GM21367 (cell line): ENCODE measurements around the gene TBC1D2B.

Experiments
- ATAC-seq: cut with Tn5 transposase; IDR thresholded peaks from one replicate; pipeline ENCODE4 v1.9.1; 2021; ENCODE audit not compliant: unreplicated experiment

TBC1D2B gene

DNA sequence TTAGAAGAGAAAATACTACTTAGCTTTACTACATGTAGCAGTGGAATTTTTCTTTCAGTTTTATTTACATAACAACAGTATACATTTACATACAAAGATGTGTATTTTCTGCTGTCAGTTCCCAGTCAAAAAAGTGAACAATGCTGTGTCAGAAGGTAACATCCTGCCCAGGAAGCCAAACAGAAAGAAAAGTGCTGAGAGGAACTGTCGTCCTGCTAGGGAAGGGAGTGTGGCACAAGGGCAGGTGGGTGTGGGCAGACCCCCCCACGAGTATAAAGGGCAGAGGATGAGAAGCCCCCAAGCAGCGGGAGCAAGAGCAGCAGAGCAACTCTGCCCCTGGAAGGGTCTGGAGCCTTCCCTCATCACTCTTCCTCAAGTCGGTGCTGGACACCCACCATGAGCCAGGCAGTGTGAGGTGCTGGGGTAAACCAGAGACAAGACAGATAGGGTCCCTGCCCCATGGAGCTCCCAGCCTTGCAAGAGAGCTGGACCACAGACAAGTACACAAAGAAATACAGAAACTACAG is 39.7 kb downstream of the TBC1D2B start:
- no peak for ATAC-seq

DNA sequence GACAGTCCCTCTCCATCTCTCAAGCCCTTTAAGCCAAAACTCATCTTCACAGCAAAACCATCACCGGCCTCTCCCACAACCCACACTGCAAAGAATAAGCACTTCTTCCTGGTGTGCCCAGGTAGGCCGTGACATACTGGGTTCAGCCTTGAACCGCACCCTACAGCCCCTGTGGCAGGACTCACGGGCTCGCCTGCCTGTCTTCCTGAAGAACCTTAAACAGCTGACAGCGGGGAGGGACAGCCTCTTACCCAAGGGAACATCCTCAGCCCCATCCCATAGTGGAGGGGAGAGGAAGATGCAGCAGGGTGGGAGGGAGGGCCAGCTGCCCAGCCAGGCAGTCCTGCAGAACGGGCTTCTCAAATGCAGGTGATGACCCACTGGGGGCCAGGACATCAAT is 40.2 kb downstream of the TBC1D2B start:
- no peak for ATAC-seq

DNA sequence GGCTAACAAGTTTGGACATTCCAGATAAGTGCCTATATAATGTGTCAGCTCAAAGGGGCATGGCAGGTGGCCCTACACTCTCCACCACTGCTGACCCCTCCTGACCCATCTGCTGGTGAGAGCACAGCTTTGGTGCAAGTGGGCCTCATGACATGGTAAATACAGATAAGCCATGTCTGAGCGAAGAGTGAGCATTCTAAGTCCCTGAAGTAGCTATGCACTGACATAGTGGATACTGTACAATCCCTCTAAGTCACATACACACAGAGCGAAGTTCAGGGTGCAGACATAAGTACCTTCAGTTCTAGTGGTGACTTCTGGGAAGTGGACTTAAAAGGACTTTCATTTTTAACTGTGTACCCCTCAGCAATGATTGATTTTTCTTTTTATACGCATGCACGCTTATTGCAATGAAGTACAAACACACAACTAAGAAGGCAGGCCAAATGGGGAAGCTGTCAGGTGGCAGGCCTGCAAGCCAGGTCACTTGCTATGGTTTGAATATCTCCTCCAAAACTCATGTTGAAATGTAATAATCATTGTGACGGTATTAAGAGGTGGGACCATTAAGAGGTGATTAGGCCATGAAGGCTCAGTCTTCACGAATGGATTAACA is 41.5 kb downstream of the TBC1D2B start:
- no peak for ATAC-seq

DNA sequence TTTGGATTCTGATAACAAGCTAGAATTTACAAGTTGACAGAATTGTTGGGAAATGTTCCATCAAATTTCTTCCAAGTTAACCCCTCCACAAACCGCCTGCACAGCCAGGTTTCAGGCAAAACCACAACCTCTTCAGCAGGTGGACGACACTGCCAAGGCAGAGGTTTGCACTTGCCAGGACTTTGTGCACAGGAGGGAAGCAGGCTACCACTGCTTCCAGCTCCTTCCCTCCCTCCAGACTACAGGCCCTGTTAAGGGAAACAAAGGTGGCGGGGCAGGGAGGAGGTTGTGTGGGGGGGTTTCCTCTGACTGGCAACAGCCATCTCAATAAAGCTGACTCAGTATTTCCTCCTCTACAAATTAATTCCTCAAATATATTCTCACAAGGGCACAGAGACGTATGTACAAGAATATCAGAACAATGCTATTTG is 42.2 kb downstream of the TBC1D2B start:
- no peak for ATAC-seq

DNA sequence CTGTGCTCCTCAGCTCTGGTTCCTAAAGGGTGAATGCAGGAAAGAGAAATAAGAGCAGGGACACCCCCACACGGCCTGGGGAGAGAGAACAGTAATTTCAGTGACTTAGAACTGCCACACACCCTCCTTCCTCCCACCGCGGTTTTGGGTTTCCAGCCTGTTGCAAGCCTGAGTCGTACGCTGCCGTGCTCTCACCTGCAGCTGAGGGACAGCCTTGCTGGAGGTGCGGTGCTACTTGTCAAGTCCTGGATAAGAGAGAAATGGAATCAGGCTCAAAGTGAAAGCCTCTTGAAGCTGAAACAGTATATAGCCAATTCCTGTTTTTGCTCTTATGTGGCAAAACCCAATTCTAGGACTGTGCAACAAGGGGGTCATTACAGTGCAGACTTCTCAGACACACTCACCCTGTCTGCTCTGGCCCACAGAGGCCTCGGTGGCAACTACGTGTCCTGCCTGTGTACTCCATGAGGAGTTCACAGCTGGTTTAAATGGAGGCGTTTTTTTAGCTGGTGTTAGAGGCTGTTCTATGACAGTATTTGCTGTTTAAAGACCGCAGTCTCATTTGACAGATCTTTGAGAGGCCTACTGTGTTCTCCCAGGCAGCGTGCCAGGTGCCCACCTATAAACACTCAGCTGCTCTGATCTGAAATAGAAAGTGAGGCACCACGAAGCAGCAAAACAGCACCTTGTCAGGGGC is 42.9 kb downstream of the TBC1D2B start:
- ATAC-seq, result peak; percentile 56

DNA sequence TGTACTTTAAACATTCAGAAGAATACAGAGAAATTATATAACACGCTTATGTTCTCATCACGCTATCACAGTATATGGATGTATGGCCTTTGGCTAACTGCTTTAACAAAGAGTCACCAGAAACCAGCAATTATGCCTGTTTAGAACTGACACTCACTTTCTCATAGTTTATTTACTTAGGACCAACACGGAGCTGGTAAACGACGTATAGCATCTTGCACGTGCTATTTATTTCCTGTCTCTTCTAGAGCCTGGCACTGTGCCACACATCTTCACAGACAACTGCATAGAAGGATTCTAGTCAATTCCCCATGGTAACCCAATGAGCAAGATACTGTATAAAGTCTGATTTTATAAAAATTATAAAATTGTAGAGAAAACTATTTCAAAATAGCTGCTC is 43.6 kb downstream of the TBC1D2B start:
- no peak for ATAC-seq

DNA sequence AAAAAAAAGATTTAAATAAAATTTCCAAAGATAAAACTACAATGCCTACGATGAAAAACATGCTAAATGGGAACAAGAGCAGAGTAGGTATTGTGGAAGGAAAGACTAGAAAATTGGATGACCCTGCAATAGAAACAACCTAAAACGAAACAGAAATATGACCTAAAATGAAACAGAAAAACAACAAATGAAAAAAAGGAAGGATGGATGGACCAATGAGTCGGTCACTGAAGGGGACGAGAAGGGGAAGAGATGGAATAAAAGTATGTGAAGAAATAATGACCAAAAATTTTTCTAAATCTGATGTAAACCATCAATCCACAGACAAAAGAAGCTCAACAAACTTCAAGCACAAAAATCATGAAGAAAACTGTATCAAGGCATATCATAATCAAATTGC is 44.8 kb downstream of the TBC1D2B start:
- no peak for ATAC-seq

DNA sequence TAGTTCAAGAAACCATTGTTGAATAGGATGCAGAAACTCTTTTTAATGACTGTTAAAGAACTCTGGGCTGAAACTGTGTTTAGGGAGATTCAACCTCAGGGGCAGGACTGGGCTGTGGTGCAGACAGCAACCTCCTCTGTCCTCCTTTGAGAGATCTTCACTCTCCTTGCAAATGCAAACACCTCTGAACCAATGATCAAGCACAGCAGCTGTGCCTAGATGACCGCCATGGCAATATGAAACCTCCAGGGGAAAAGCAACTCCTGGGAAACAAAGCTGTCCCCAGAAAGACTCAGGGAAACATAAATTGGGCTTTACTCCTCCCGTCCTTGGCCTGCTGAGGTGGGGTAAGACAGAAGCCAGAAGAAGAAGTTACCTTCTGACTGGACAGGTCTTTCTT is 52.6 kb downstream of the TBC1D2B start:
- no peak for ATAC-seq

DNA sequence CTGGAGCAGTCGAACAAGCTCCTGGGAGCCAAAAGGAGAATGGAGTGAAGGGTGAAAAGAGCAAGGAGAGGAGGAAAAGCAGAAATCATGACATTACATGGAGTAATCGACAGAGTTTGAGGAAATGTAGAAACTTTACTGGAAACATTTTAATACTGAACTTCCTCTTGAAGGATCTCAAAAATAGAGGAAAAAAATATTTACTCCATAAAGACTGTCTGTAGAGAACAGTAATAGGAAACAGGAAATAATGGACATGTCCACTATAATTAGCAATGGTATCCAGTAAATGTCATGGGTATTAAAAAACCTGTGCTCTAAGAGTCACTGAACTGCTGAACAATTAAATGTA is 53.0 kb downstream of the TBC1D2B start:
- ATAC-seq, result no peak

DNA sequence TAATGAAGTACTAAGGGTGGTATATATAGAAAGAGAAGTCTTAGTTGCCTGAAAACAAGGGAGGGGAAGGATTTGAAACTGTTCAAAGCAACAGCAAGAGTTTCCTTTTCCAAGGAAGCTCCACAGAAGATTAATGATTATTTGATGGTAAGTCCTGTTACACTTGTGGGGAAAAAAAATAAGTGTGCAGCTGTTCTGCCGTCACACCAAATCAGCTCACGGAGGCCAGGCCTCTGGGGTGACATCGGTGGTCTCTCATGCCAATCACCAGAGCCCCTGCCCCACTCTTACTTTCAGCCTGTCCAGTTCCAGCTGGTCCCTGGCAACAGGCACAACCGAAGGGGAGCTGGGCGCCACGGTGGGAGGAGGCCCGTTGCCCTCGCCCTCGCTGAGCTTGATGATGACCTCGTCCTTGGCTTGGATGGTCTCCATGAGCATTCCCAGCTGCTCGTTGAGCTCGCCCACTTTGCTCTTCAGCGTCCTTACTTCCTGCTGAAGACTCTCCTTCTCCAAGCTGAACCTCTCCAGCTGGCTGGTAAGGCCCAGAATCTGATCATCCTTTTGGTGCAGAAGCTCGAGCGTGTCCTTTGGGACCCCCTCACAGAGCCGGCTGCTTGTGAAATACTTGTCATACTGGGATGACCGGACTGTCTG is 53.5 kb downstream of the TBC1D2B start:
- no peak for ATAC-seq

DNA sequence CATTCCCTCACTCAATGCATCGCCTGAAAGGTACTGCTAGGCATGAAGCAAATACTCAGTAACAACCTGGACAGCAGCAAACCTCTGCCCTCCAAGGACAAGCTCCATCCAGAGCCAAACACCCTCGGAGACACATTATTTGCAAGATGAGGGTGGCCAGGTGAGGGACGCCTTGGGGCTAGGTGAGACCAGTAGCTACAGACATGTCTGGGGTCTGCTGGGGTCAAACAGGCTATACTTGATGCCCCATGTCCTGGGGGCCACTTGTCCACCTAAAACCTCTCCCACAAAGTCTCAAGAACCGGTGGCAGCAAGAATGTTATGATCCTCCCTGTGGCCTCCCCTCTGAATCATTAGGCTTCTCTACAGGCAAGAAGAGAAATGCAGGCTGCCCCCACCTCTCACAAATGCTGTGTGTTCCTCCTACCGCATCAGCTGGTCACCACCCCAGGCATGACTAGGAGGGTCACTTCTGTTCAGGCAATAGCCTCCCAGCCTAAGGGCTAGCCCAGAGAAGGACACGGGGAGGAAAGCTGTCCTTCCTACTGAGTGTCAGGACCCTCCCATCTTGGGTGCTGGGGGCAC is 54.3 kb downstream of the TBC1D2B start:
- ATAC-seq, result no peak

DNA sequence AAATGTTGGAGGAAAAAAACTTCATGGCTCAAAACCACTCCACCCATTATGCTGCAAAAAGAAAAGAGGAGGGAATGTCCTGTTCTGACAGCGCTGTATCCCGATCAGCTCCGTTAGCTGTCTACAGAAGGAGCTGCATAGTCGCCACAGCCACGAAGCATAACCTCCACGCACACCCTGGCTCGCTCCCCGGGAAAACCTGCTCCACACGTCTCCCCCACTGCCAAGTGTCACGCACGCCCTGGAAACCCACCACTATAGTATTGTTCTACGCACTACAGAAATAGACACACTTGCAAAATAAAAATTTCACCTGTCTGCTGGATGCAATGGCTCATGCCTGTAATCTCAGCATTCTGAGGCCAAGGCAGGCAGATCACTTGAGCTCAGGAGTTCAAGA is 55.8 kb downstream of the TBC1D2B start:
- no peak for ATAC-seq

DNA sequence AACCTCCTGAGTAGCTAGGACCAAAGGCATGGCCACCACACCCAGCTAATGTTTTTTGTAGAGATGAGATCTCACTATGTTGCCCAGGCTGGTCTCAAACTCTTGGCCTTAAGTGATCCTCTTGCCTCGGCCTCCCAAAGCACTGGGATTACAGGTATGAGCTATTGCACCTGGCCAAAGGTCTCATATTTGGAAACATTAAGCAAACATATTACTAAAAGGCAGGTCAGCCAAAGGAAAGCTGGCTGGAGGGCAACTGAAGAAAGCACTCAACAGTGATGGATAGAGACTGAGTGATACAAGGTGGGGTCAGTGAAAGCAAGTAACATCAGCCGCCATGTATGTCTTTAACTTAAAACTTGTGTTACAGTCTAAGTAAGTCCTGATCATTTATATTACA is 57.5 kb downstream of the TBC1D2B start:
- ATAC-seq, result no peak

DNA sequence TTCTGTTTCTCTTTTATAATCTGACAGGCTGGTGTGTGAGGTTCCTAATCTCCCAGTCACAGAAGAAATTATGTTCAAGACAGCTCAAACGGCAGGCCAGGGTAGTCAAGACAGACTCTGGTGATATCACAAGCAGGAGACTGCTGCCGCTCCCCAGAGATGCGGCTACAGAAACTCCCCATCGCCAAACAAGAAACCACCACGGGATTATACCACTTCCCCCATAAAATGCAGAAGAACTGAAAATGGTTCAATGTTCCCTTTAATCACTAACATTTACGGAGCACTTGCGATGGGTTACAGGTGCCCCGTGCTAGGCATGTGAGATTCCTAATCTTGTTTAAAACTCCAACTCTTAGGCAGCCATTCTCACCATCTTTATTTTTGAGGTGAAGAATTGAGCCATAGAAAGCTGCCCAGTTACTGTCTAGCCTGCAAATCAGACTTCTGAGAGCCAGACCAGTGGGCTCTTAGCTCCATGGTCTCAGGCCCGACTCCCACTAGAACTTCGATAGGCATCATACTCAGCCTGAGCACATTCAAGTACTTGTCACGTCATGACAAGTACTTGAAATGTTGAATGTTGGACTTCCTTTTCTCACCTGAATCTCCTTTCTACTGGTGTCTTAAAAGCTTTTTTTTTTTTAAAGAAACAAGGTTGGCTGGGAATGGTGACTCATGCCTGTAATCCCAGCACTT is 58.4 kb downstream of the TBC1D2B start:
- ATAC-seq, result no peak

DNA sequence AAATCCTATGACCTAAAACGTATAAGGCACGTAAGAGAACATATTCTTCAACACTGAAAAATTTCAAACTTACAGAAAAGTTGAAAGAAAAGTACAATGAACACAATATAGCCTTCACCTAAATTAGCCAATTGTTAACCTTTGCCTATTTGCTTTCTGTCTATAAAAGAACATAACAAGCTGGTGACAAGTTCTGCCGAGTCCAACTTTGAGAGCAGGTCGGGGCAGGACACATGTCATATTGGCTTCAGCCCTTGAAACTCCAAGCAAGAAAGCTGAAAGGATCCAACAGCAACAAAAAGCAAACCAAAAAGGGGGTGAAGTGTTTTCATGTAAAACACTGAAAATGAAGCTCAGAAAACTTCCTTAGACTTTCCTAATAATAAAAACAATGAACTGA is 59.1 kb downstream of the TBC1D2B start:
- ATAC-seq, result no peak

DNA sequence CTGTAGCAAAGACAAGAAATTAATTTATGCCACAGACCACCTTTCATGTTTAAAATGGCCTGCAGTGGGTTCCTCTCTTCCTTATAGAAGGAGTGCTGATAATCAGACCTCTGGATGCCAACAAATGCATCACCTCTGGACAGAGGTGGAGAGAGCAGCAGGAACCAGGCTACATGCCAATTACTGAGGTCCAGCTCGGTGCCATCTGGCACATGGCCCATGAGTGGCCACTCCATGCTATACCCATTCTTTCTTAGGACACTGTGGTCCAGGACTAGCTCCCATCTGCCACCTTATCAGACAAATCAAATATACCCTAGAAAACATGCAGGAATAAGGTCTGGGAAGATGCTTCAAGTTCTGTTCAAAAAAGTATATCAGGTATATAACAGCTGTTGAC is 60.7 kb downstream of the TBC1D2B start:
- no peak for ATAC-seq

DNA sequence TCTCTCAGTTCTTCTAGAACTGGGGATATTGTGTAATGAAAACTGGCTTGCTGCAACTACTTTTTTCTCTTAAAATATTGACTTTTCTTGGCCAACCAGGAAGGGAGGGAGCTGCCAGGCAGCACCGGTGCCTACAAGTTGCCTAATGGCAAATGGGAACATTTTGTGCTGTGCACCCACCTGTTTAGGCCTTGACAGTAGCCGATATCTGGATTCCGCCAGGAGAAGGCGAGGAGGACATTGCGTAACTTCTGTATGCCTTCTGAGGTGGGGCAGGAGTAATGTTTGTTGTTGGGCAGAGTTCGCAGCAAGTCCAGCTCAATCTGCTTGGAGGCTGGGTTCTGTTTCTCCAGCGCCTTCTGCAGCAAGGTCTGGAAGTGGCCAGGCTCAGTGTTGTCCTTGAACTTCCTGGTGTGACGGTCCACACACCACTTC is 64.9 kb downstream of the TBC1D2B start:
- ATAC-seq, result no peak

DNA sequence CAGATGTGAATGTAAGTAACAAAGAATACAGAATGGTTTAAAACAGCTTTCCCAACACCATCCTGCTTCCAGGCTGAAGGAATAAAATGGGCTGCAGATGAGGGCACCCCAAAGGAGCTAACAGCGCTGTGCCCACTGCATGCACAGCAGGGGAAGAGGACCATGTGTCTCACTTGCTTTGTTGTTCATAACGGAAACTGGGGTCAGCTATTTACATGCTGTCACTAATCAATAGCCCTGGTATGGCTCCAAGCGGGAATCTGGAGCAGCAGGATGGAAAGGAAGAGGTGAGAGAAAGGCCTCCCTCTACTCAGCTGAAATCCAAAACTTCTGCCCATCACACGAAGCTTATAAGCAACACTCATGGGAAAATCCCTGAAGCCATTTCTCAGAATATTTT is 67.4 kb downstream of the TBC1D2B start:
- ATAC-seq, result no peak

DNA sequence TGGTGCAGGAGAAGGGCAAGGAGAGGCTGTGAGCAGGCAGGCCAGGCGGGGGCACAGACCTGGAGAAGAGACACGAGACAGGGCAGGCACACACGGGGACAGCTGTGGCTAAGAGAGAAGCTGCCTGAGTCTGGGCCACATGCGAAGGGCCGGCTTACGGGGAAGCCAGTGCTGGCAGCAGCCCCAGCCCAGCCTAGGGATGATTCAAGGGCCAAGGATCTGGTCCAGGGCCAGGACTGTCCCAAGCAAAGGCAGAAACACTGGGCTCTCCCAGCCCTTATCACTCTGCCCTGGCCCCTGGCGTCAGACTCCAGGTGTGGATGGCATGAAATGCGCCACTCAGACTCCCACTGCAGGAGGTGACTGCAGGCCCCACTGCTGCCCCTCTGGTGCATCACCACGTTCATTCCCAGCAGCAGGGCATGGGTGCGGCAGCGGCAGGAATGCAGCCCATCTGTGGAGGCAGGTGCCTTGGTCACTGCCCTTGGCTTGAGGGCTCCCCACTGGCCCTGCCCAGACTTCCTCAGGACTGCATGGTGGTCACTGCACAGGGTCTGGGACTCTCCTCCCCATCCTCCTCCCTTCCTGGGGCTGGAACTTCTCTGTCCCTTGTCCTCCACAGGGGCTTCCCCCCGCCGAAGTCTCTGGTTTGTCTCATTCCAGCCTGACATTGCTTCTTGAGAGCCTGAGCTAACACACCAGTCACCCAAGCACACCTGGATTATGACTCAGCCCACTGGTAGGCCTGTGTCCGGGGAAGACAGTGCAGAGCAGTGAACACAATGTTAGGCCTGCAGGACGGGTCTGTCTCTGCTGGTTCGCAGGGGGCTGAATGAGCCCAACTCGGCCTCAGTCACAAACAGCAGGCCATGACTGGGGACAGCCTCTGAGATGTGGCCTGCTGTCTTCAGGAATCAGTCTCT is 69.3 kb downstream of the TBC1D2B start:
- ATAC-seq, result no peak

DNA sequence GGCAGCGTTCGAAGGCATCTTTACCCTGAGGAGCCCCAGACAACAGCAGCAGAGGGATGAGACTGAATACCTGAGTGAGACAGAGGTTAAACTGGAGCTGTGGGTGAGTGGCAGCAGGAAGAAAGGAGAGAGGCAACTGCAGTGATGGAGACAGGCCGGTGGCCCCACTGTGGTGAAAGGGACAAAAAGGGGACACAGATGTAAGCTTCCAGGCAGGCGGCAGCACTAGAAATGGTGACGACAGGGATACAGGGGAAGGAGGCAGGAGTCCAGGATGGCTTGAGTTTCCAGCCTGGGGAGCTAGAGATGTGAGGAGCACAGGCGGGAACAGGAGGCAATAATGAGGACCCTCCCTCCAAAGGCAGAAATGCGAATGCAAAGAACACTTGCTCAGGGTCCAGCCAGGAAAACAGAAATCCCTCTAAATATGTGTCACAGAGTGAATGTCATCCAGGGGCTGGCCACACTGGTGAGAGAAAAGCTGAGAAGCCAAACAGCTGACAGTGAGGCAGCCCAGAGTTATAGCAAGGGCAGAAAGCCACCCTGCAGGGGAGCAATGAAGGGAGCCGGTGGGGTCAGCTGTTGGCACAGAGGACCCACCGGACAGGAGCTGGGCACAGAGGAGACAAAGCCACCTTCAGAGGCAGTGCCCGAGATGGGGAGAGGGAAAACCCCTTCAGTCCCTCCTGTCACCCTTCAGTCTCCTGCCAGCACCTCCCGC is 70.1 kb downstream of the TBC1D2B start:
- ATAC-seq, result no peak
